SK-N-SH (cell line): ENCODE results near the gene SYNGR1. TPM values are rescaled to one million over a fixed set of nuclear protein-coding genes. Genes with fewer than 3 reads are reported as not detected.

Source experiments
- CTCF ChIA-PET: fragments of 300-600, 350-600 bp; formaldehyde crosslinking; extraction: SDS; loops from one replicate; lab custom pipeline; 2021; lab: Yijun Ruan, JAX
- POLR2A ChIA-PET: fragments of 350-600 bp; sonication (Branson Sonifier 250); formaldehyde crosslinking; extraction: SDS; loops from one replicate; lab custom pipeline; 2020; ENCODE audit warnings: antibody characterized with exemption, inconsistent platforms; lab: Yijun Ruan, JAX
- DNase-seq: peaks from one replicate; pipeline ENCODE4 v3.0.0; 2012
- H2AFZ ChIP-seq: fragments of 200-600 bp; sonication (generic); 2 replicates; pipeline ENCODE4 v1.8.1; 2016; ENCODE audit warnings: antibody characterized with exemption, mild to moderate bottlenecking, low read depth
- H3F3A ChIP-seq: fragments of 200-600 bp; sonication (generic); replicated peaks from 2 replicates; pipeline ENCODE3; 2016; ENCODE audit warnings: antibody characterized with exemption, mild to moderate bottlenecking; ENCODE audit not compliant: insufficient read depth
- H3K27ac ChIP-seq, 2 experiments: fragments of 200-500 bp in 1 of 2; fragments of 200-600 bp in 1 of 2; sonication (Bioruptor generic) in 1 of 2; sonication (generic), shearing (Covaris generic) in 1 of 2; 2 replicates each; pipeline versions ENCODE4 v1.5.1 to v1.6.1; 2014 to 2016; ENCODE audit warnings: low read depth in 2 of 2, inconsistent platforms in 1 of 2, low read length in 1 of 2, mild to moderate bottlenecking in 1 of 2, mixed read lengths in 1 of 2
- H3K27me3 ChIP-seq: fragments of 200-600 bp; sonication (generic), shearing (Covaris generic); 2 replicates; pipeline ENCODE4 v1.6.1; 2016; ENCODE audit warnings: mixed run types; ENCODE audit not compliant: insufficient read depth
- H3K36me3 ChIP-seq, 2 experiments: fragments of 200-500 bp in 1 of 2; fragments of 200-600 bp in 1 of 2; sonication (Bioruptor generic) in 1 of 2; sonication (generic) in 1 of 2; replicated peaks in 1 of 2; 2 replicates each; pipeline versions ENCODE3 to v1.5.1; 2014 to 2016; ENCODE audit warnings: low read length in 1 of 2, mild to moderate bottlenecking in 1 of 2; ENCODE audit not compliant: insufficient read depth in 2 of 2, control insufficient read depth in 1 of 2
- H3K4me1 ChIP-seq, 2 experiments: fragments of 200-500 bp in 1 of 2; fragments of 200-600 bp in 1 of 2; sonication (Bioruptor generic) in 1 of 2; sonication (generic), shearing (Covaris generic) in 1 of 2; 2 replicates each; pipeline versions ENCODE4 v1.5.1 to v1.6.1; 2014 to 2016; ENCODE audit warnings: low read depth in 1 of 2, low read length in 1 of 2, mixed run types in 1 of 2; ENCODE audit not compliant: insufficient read depth in 2 of 2, control insufficient read depth in 1 of 2
- H3K4me2 ChIP-seq: fragments of 200-600 bp; sonication (generic), shearing (Covaris generic); 2 replicates; pipeline ENCODE4 v1.6.1; 2017; ENCODE audit warnings: mixed run types
- H3K4me3 ChIP-seq, 2 experiments: fragments of 200-500 bp in 1 of 2; fragments of 200-600 bp in 1 of 2; sonication (Bioruptor generic) in 1 of 2; sonication (generic), shearing (Covaris generic) in 1 of 2; 2 replicates each; pipeline versions ENCODE4 v1.5.1 to v1.8.1; 2014 to 2016; ENCODE audit warnings: low read depth in 2 of 2, inconsistent platforms in 1 of 2, low read length in 1 of 2, mild to moderate bottlenecking in 1 of 2, mixed read lengths in 1 of 2, moderate library complexity in 1 of 2
- H3K79me2 ChIP-seq: fragments of 200-600 bp; sonication (generic); 2 replicates; pipeline ENCODE4 v1.8.1; 2017; ENCODE audit warnings: mild to moderate bottlenecking; ENCODE audit not compliant: insufficient read depth
- H3K9ac ChIP-seq: fragments of 200-600 bp; sonication (generic); 2 replicates; pipeline ENCODE4 v1.6.1; 2017; ENCODE audit warnings: mixed run types
- H3K9me2 ChIP-seq: fragments of 200-600 bp; sonication (generic); 2 replicates; pipeline ENCODE4 v1.6.1; 2017; ENCODE audit warnings: mixed run types
- H3K9me3 ChIP-seq: fragments of 200-600 bp; sonication (generic); 2 replicates; pipeline ENCODE4 v1.6.1; 2017; ENCODE audit warnings: mixed run types, mild to moderate bottlenecking, moderate library complexity
- H4K20me1 ChIP-seq: fragments of 200-600 bp; sonication (generic); 2 replicates; pipeline ENCODE4 v1.6.1; 2017; ENCODE audit warnings: mild to moderate bottlenecking, mixed run types; ENCODE audit not compliant: insufficient read depth
- FOSL2 ChIP-seq: IDR thresholded peaks from 2 replicates; pipeline ENCODE4 v1.4.0; 2012; ENCODE audit warnings: low read depth, mild to moderate bottlenecking, moderate library complexity, borderline replicate concordance
- MXI1 ChIP-seq: IDR thresholded peaks from 2 replicates; pipeline ENCODE4 v1.6.1; 2012; ENCODE audit warnings: mild to moderate bottlenecking, low read depth, low read length, improper control_type of control experiment
- RAD21 ChIP-seq: IDR thresholded peaks from 2 replicates; pipeline ENCODE4 v1.6.1; 2012; ENCODE audit warnings: mild to moderate bottlenecking, low read length
- RCOR1 ChIP-seq: fragments of 150-350 bp; IDR thresholded peaks from 2 replicates; pipeline ENCODE4 v1.6.1; 2017; ENCODE audit warnings: antibody characterized with exemption, low read length
- REST ChIP-seq: IDR thresholded peaks from 2 replicates; pipeline ENCODE4 v1.6.1; 2012; ENCODE audit warnings: mild to moderate bottlenecking, low read depth, low read length, moderate library complexity
- SIN3A ChIP-seq: IDR thresholded peaks from 2 replicates; pipeline ENCODE4 v1.6.1; 2012; ENCODE audit warnings: low read depth, mild to moderate bottlenecking, low read length, moderate library complexity, borderline replicate concordance
- SMC3 ChIP-seq: IDR thresholded peaks from 2 replicates; pipeline ENCODE4 v1.6.1; 2012; ENCODE audit warnings: low read depth, low read length, improper control_type of control experiment
- TEAD4 ChIP-seq: IDR thresholded peaks from 2 replicates; pipeline ENCODE4 v1.4.0; 2012; ENCODE audit warnings: mild to moderate bottlenecking, borderline replicate concordance; ENCODE audit not compliant: insufficient read depth
- USF2 ChIP-seq: fragments of 150-350 bp; IDR thresholded peaks from 2 replicates; pipeline ENCODE4 v1.6.1; 2017; ENCODE audit warnings: antibody characterized with exemption, low read length, low read depth, borderline replicate concordance
- ZBTB33 ChIP-seq: IDR thresholded peaks from 2 replicates; pipeline ENCODE4 v1.4.0; 2012; ENCODE audit warnings: low read depth, borderline replicate concordance
- WGBS: methylation state at CpG from one replicate; pipeline ENCODE4 v1.1.6; 2017; ENCODE audit warnings: low lambda C conversion rate; 5-methylcytosine and 5-hydroxymethylcytosine counted together
- polyA plus RNA-seq, 3 experiments: library from polyadenylated mRNA; depleted of rRNA; stranded (reverse); fragments of >200 nt; gene quantifications; 2 replicates each; pipeline ENCODE4 v1.2.3, GENCODE V29; 2012
- TF ChIP-seq, protein P1 (sequence below): IDR thresholded peaks from 2 replicates; pipeline ENCODE4; 2012
- TF ChIP-seq, protein P2 (sequence below): fragments of 200-600 bp; sonication (generic); IDR thresholded peaks from 2 replicates; pipeline ENCODE4 v1.6.1; 2017; ENCODE audit warnings: antibody characterized with exemption, mild to moderate bottlenecking, moderate library complexity
- TF ChIP-seq, protein P3 (sequence below): fragments of 150-350 bp; IDR thresholded peaks from 2 replicates; pipeline ENCODE4 v1.6.1; 2016; ENCODE audit warnings: mild to moderate bottlenecking, low read depth, low read length

The SYNGR1 gene
- polyA plus RNA-seq, 1 of the 3 experiments (the other 2 are of a cell fraction) = 18.7 TPM

GRCh38 chr22:39343259-39344045, 6.3 kb upstream of the SYNGR1 start:
- H3K27ac ChIP-seq = no peak overlapping the region
- CTCF ChIA-PET = interaction anchor here (0.6 to 1.5 kb wide), 11 partner anchors 9 to 928 kb away, joined by 3 to 9 read pairs (median 3); partner anchors contain the start of gene RPL3
- TF ChIP-seq SMC3 (peak; percentile 45; the same call in 1 of the 2 replicates), USF2 (no peak), RAD21 (peak; percentile 58)
- TF ChIP-seq, protein P1, sequence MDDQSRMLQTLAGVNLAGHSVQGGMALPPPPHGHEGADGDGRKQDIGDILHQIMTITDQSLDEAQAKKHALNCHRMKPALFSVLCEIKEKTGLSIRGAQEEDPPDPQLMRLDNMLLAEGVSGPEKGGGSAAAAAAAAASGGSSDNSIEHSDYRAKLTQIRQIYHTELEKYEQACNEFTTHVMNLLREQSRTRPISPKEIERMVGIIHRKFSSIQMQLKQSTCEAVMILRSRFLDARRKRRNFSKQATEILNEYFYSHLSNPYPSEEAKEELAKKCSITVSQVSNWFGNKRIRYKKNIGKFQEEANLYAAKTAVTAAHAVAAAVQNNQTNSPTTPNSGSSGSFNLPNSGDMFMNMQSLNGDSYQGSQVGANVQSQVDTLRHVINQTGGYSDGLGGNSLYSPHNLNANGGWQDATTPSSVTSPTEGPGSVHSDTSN = no peak
- TF ChIP-seq, protein P2, sequence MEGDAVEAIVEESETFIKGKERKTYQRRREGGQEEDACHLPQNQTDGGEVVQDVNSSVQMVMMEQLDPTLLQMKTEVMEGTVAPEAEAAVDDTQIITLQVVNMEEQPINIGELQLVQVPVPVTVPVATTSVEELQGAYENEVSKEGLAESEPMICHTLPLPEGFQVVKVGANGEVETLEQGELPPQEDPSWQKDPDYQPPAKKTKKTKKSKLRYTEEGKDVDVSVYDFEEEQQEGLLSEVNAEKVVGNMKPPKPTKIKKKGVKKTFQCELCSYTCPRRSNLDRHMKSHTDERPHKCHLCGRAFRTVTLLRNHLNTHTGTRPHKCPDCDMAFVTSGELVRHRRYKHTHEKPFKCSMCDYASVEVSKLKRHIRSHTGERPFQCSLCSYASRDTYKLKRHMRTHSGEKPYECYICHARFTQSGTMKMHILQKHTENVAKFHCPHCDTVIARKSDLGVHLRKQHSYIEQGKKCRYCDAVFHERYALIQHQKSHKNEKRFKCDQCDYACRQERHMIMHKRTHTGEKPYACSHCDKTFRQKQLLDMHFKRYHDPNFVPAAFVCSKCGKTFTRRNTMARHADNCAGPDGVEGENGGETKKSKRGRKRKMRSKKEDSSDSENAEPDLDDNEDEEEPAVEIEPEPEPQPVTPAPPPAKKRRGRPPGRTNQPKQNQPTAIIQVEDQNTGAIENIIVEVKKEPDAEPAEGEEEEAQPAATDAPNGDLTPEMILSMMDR = peak; percentile 64
- peak overlapping the region in 1 of 2 experiments; percentile 37; a peak in 1 of 4 replicates for H3K4me3 ChIP-seq
- H3K9me2 ChIP-seq = no peaks in the 10 kb centered on the region
- H4K20me1 ChIP-seq = no peaks in the 10 kb centered on the region
- H3K9me3 ChIP-seq = no peaks in the 10 kb centered on the region
- no peak overlapping the region for H3K4me2 ChIP-seq
- POLR2A ChIA-PET = interaction anchor here (0.8 to 1.2 kb wide), 3 partner anchors 23 to 185 kb away, joined by 3 to 4 read pairs (median 4); no protein-coding TSS in a partner anchor
- no peaks in the 10 kb centered on the region; a peak in 1 of 4 replicates for H3K4me1 ChIP-seq
- 26% methylated on average over 11 of the region's 15 CpGs for WGBS
- H3K79me2 ChIP-seq = no peaks in the 10 kb centered on the region
- H3K36me3 ChIP-seq = no peaks in the 10 kb centered on the region
- H2AFZ ChIP-seq = no peak overlapping the region
- H3K9ac ChIP-seq = no peak overlapping the region
- DNase-seq = peak; percentile 59
- no peaks in the 10 kb centered on the region for H3K27me3 ChIP-seq
- no peaks in the 10 kb centered on the region for H3F3A ChIP-seq

- Histone ChIP-seq H3K36me3 (no peaks in the 10 kb centered on the region), H3K9me3 (no peaks in the 10 kb centered on the region), H3K4me2 (no peak overlapping the region), H3K9me2 (no peaks in the 10 kb centered on the region), H4K20me1 (no peaks in the 10 kb centered on the region), H3K79me2 (no peaks in the 10 kb centered on the region), H3K4me1 (peaks cover 0 to 3% of the 10 kb centered on the region in 2 experiments; a peak in 2 of 4 replicates), H3K4me3 (no peak overlapping the region), H3K9ac (no peak overlapping the region), H3F3A (no peaks in the 10 kb centered on the region), H3K27me3 (no peaks in the 10 kb centered on the region), H3K27ac (no peak overlapping the region), H2AFZ (no peak overlapping the region)
- WGBS = 81% methylated on average over 8 of the region's 8 CpGs
- CTCF ChIA-PET = interaction anchor here (0.7 to 1.5 kb wide), 9 partner anchors 10 to 927 kb away, joined by 3 to 9 read pairs (median 3); partner anchors contain the start of gene RPL3
- POLR2A ChIA-PET = interaction anchor here (0.8 to 1.2 kb wide), 3 partner anchors 24 to 185 kb away, joined by 3 to 4 read pairs (median 4); no protein-coding TSS in a partner anchor
- DNase-seq = no peak
- TF ChIP-seq ZBTB33 (no peak), FOSL2 (no peak), RAD21 (no peak), REST (no peak), TEAD4 (no peak), MXI1 (no peak), SMC3 (no peak), SIN3A (no peak), RCOR1 (no peak)
- TF ChIP-seq, protein P3, sequence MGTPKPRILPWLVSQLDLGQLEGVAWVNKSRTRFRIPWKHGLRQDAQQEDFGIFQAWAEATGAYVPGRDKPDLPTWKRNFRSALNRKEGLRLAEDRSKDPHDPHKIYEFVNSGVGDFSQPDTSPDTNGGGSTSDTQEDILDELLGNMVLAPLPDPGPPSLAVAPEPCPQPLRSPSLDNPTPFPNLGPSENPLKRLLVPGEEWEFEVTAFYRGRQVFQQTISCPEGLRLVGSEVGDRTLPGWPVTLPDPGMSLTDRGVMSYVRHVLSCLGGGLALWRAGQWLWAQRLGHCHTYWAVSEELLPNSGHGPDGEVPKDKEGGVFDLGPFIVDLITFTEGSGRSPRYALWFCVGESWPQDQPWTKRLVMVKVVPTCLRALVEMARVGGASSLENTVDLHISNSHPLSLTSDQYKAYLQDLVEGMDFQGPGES = no peak
Observed at GRCh38 chr22:39344046-39344390, 5.8 kb upstream of the SYNGR1 start.
